Middle frontal gyrus (tissue), 1 donor: ENCODE results near the gene CXCL14.

Source experiments
- DNase-seq: peaks from one replicate; pipeline ENCODE4 v3.0.0-alpha.2; 2015; ENCODE audit warnings: low spot score; ENCODE audit errors: extremely low spot score

Gene CXCL14

DNA sequence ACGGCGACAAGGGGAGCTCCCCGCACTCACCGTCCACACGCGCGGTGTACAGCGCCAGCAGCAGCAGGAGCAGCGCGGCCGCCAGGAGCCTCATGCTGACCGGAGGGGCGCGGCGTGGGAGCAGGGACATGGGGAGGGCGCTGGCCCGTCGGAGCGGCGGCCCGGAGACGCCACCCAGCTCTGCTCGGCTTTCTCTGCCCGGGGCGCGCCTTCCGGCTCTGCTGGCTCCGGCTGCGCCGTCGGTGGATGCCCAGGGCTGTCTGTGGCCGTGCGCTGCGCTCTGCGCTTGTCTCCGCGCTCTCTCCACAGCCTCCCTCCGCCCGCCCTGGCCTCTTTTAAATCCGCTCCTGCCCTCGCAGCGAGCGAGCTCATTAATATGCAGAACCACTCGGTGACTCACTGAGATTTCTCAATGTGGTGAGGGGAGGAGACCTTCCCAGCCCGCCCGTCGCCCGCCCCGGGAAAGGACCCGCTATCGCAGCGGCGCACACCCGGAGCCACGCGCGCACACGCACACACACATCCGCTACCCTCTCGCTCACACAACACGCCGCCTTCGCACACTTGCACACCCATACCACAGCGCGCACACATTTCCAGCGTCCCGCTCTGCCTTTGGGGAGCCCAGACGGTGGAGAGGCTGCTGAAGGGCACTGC is at the start of gene CXCL14:
Gene CXCL14, minus strand, starts transcription at position 307 of the 657 bp plus-strand sequence. Its CDS starts 213 bp downstream, at position 94.
- DNase-seq, result no peak

DNA sequence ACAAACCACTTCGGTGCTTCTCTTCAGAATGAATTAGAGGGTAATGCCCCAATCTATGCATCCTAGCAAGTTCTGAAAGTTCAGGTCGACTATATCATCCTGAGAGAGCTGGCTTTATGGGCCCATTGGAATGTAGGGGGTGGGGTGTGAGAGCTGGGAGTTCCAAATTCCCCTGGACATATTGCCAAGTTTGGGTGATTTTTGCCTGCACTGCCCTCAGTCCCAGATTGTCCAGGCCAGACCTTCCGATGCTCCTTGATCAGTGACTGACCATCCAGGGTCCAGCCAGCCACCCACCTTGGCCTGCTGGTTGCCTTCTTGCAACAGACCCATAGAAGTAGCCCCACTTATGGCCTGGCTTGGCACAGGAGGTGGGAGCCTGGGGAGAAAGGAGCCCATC is 47.8 kb upstream of the CXCL14 start:
- DNase-seq, result no peak

GRCh38 chr5:135625961-135626360 is 47.2 kb upstream of the CXCL14 start:
- DNase-seq, result no peak

DNA sequence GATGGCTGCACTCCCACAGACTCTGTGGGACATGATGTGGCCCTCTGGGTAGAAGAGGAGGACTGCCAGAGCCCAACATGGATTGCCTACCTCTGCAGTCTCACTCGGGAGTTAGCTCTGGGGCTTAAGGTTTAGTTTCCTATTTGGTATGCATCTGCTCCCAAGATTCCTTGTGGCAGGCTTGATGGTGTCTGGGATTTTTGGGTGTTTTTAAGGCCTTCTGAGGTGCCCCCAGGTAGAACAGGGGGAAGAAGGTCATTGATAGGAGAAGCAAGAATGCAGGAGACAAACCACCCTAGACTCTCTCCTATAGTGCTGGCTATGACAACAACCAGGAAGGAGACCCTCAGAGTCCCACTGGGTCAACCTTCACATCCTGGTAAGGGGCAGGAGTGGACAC is 46.7 kb upstream of the CXCL14 start:
- no peak for DNase-seq

DNA sequence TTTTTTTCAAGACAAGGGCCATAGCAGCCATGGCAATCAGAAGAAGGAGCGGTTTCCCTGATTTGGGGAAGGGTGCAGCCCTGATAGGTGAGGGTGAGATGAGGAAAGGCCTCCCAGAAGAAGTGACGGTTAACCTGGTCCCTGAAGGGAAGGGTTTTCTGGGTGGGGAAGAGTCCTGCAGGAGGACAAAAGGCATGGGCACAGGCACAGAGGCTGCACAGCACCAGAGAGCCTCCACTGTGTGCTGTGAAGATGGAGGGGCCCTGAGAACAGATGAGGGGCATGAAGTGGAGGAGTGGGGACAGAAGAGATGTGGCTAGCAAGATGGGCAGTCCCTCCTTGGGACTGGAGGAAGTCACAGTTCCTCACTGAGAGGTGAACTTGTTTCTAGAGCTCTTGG is 46.3 kb upstream of the CXCL14 start:
- no peak for DNase-seq

- no peak for DNase-seq
Observed at GRCh38 chr5:135623186-135623715, 44.5 kb upstream of the CXCL14 start.

GRCh38 chr5:135615581-135616260 is 36.9 kb upstream of the CXCL14 start:
- DNase-seq, result no peak

GRCh38 chr5:135615171-135615570 is 36.4 kb upstream of the CXCL14 start:
- no peak for DNase-seq

GRCh38 chr5:135609981-135610380 is 31.2 kb upstream of the CXCL14 start:
- DNase-seq, result no peak

- no peak for DNase-seq
Observed at GRCh38 chr5:135608761-135609443, 30.1 kb upstream of the CXCL14 start.

DNA sequence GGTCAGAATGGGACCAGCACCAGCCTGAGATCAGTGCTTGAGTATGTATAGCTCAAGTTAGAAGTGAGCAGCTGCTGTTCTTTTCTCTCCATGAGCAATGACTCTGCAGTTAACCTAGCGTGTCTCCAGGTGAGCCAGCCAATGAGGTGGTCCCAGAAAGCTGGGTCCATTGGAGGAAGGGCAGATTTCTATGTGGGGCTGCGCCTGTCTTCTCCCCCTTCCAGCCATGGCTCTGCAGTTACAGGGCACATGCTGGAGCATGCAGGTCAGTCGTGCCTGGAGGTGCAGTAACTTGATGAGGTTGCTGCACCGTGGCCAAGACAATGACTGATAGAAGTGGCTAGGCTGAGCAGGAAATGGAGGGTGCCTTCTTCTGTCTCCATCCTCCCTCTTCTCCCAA is 29.6 kb upstream of the CXCL14 start:
- no peak for DNase-seq

DNA sequence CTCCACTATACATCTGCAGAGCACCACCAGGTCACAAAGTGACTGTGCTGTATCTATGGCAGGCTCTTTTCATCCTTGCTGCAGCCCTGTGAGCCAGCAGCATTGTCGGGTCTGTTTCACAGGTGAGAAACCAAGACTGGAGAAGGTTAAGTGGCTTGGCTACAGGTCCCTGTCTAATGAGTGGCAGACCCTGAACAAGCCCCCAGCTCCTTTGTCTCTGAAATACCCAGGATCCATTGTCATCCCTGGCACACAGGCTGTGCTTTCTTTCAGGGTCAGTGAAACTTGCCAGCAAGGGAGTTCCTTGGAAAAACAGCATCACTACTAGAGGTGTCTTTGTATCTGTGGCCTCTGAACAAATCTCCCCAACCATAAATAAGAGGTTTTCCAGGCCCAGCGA is 27.6 kb upstream of the CXCL14 start:
- no peak for DNase-seq

DNA sequence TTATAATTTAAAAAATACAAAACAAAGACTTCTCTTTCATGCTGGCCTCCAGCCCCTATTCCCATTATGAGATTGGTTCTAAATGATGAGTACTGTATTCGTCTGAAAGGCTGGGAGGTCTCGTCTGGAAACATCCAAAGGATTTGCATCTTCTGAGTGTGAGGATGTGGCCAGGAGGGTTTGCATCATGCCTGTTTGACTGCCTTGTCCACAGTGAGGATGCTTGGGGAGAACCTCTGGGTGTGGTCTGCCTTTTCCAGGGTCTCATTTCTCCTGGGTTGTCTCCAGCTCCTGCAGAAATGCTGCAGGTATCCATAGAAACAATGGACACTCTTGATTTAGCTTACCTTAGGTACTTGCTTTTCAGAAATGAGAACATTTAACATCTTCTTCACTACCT is 26.4 kb upstream of the CXCL14 start:
- no peak for DNase-seq

- DNase-seq, result no peak
Observed at GRCh38 chr5:135604056-135604455, 25.3 kb upstream of the CXCL14 start.

DNA sequence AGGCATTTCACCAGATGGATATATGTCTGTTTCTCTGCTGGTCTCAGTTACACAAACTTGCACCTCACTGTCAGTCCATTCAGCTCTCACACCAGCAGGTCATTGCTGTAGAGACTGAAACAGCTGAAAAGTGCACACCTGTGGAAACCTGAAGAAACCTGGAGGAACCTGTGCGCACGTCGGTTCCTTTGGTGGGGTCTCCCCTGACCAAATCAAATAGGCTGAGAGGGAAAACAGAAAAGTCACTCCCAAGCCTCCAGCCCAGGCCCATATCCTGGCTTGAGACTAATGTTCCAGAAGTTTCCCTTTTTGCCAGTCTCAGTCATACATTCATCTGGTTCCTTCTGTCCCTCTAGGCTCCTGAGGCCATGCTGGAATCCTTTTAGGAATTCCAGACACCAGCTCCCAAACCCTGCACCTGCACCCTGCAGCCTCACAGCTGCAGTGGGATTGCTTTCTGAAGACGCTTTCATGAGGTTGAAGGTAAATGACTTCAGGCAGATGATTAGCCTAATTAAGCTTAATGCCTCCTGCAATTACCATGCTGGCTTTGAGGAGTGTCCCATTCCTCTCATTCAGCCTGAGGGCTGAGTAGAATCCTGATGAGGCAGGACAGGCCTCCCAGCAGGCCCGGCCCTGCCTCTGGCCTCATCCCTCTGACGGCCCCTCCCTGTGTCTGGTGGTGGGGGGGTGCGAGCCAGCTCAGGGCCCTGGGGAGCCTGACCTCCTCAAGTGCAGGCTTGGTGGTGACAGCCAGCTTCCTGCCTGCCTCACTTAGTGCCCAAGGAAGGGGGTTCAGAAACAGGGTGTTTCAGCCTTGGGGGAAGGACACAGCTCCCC is 24.3 kb upstream of the CXCL14 start:
- DNase-seq, result no peak

DNA sequence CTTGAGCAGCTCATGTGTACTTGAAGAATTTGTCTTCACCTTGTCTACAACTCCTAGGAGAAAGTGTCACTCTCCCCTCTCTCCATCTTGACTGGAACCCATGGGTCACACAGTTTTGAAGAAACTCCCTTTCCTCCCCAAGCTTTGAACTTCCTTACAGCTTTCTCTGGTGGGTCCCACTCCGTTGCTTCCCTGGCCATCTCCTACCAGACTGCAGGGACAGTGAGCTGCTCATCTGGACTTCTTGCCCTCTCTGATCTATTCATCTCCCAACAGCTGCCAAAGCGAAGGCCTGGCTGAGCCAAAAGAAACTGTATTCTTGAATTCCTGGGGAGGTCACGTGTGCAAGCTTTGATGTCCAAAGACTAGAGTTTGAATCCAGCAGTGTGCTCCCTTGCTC is 22.7 kb upstream of the CXCL14 start:
- DNase-seq, result no peak

DNA sequence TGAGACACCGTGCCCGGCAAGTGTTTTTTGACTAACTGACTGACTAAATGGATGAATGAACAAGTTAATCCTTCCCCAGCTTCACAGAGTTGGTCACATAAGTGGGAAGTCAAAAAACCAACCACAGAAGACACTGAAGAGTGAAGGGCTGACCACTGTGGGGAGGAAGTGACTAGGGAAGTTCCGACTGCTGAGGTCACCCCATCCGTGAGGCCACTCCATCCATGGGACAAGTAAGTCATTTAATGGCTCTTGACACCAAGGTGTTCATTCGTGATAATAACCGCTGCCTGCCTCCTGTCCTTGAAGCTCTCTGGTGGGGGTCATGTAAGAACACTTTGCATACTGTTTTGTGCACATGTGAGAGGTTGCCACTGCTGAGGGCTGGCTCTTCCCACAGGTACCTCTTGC is 22.2 kb upstream of the CXCL14 start:
- no peak for DNase-seq

GRCh38 chr5:135600152-135600570 is 21.4 kb upstream of the CXCL14 start:
- no peak for DNase-seq

DNA sequence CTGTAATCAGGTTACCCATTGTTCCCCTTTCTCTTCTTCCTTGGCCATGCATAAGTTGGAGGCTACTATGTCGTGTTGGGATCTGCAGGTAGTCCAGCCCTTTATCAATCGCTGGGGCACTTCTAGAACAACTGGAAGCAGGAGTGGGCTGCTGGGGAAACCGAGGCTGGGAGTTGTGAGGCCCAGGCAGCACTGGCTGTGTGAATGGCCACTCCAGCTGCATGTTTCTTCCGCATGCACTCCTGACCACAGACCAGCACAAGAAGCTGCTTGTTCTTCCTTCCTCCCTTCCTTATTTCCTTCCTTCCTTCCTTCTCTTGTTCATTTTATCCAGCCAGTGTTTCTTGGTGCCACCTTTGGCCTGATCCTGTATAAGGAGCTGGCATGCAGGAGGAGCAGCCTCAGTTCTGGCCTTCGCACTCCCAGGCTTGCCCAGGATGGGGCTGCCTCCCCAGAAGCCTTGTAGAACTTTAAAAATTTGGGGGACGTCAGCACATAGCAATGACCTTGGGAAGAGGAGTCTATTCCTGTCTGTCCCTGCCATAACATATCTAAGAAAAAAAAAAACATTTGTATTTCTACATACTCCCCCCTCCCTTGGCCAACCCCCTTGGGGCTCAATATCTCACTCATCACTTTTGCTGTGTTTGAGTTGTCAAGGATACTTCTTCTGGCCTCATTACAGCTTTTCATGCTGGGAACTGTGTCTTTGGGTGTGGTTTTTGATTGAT is 20.8 kb upstream of the CXCL14 start:
- no peak for DNase-seq

DNA sequence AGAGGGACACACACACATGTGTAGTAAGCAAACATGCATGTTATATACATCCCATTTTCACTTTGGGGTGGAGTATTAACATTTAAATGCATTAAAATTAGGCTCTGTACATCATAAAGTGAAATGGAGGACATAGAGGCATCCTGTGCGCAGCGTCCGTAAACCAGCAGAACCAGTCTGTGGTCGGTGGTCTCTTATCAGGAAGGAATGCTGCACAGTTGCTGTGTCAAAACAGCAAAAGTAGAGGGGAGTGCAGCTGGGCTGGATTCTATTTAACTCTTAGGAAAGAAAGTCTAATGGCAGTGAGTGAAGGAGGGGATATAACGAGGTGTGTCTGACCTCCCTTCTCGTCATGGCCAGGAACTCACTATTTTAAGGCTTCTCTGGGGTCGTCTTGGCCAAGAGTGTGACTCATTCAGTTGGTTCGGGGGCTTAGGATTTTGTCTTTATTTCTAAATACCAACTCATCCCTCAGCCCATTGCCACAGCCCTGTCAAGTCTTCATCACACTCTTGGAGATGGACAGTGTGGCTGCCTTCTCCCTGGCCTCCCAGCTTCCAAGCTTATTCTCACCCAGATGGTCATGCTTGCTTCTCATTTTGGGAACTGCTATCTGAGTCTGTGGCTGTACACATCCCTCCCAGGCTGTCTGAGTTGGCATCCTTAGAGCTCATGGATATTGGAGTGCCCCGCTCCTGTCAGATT is 20.1 kb upstream of the CXCL14 start:
- no peak for DNase-seq
